T-helper 2 cell treated with Interferon-gamma antibody and Interleukin-4, amounts not matched to agents 100 ng/mL and 5 ng/mL, for 36 hours (primary cell): ENCODE results near the gene INKA1. TPM values are rescaled to one million over a fixed set of nuclear protein-coding genes. Genes with fewer than 3 reads are reported as not detected.
"Not testable (repeated sequence)": the region's sequence is repeated elsewhere in the genome, so short reads cannot be mapped to it uniquely, and the experiment has no call there.

Experiments
- intact Hi-C: fragments of 100-400 bp; cut with micrococcal nuclease; formaldehyde crosslinking; loops from one replicate; pipeline ENCODE4 v1.15.1; 2023
- total RNA-seq: library from RNA; stranded (reverse); gene quantifications from 2 replicates; pipeline ENCODE4 v1.2.3, GENCODE V29; 2022

The INKA1 gene
- total RNA-seq, result 0.41 and 0.82 TPM in 2 replicates

DNA sequence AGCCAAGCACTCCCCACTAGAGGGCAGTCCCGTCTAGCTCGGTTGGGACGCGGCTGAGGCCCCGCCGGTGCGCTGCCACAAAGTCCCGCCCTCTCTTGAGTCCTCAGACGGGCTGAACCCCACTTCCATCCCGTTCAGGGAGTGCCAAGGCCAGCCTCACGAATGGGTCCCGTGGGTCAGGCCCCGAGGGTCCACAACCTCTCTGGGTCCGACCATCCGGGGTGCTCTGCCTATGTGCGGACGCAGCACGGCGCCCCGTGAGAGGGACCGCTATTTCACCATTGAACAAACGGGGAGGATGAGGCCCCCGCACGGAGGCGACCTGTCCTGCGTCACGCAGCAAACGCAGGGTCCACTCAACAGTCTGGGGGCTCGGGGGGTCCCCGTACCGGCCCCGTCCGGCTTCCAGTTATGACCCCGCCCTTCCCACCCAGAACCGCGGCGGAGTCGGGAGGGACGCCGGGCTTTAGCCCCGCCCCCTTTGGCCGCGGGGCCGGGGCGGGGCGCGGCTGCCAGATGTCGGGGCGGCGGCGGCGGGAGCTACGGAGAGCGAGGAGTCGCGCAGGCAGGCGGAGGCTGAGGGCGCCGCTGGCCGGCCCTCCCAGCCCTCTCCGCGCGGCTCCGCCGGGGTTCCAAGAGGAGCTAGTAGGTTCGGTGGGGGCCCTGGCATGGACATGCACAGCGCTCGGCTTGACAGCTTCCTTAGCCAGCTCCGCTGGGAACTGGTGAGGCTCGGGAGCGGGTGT, at the start of gene INKA1:
TSS of gene INKA1 (plus strand) at position 543 of the 746 bp plus-strand sequence. CDS start at position 675, 132 bp downstream.
- intact Hi-C loops, result loop anchor here (1.0 to 2.0 kb wide), 5 partner anchors 17 to 286 kb away; partner anchors contain the start of genes IP6K1 and RBM5

DNA sequence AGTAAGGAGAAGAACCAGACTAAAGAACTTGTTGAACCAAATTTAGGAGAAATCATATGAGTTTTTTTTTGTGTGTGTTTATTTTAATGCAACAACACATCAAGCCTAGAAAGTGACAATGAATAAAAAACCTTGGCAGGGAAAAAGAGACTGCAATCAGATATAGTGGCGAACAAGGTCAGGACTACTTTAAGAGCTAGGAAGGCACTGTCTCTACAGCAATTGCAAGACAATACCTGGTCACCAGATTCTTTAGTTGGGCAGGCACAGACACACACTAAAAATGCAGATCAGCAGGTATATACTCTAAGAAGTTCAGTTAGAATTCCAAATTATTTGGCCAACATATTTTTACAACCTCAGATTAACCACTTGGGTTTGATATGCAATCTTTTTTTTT, 48.5 kb upstream of the INKA1 start:
- intact Hi-C loops, result no loop called here

DNA sequence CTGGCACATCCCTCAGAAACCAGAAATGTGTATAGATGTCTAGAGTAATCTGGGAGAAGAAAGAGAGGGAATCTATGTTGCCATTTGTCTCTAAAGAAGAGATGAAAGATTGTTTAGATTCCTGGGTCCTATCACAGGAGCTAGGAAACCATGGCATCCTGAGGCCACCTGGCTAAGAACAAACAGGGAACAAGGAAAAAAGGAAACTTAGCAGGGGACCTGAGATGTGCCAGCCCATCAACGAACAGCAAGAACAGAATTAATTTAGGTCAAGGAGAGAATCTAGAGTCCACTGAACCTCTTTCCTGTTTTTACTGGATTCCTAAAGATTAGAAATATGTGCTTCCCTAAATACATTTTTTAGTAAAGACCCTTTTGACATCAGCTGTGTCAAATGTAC, 47.0 kb upstream of the INKA1 start:
- intact Hi-C loops, result no loop called here

DNA sequence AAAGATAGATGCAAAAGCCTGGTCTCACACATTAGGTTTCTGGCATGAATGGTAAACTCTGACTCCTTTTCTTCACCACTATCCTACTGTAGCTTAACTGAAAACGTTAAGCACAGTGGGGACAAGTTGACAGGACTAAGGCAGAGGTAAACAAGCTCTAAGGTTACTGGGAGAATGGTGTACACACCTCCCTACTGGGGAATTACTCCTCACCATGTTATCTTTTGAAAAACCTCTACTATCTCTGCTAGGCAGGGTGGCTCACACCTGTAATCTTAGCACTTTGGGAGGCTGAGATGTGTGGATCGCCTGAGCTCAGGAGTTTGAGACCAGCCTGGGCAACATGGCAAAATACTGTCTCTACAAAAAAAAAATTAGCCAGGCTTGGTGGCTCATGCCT, 45.9 kb upstream of the INKA1 start:
- intact Hi-C loops, result no loop called here

DNA sequence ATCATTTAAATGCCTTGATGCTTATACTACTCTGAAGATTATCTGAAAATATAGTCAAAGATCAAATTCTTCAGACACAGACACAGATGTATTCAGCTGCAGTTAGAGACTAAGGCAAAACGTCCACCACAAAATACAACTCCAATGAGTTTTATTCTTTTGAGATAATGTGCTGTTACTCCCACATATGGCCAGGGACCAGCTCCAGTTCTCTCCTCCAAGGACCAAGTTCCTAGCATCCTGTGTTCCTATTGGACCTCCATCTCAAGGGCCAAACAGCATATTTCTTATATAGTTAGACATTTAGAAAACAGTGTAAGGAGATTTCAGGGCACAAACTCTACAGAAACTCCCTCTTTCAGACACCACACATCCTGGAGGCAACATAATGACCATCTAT, 43.8 kb upstream of the INKA1 start:
- intact Hi-C loops, result no loop called here

DNA sequence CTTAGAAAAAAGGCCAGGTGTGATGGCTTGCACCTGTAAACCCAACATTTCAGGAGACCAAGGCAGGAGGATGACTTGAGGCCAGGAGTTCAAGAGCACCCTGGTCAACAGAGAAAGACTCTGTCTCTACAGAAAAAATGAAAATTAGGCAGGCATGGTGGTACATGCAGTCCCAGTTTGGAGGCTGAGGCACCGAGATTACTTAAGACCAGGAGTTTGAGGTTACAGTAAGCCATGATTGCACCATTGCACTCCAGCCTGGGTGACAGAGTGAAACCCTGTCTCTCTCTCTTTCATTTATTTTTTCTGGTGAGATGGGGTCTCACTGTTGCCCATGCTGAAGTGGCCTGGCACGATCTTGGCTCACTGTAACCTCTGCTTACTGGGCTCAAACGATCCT, 41.4 kb upstream of the INKA1 start:
- intact Hi-C loops, result no loop called here

DNA sequence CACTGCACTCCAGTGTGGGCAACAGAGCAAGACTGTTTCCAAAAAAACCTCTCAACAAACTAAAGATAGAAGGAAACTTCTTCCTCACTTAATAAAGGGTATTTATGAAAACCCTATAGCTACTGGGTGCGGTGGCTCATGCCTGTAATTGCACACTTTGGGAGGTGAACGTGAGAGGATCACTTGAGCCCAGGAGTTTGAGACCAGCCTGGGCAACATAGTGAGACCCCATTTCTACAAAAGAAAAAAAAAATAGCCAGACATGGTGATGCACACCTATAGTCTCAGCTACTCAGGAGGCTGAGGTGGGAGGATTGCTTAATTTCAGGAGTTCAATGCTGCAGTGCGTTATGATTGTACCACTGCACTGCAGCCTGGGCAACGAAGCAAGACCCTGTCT, 39.1 kb upstream of the INKA1 start:
- intact Hi-C loops, result no loop called here

DNA sequence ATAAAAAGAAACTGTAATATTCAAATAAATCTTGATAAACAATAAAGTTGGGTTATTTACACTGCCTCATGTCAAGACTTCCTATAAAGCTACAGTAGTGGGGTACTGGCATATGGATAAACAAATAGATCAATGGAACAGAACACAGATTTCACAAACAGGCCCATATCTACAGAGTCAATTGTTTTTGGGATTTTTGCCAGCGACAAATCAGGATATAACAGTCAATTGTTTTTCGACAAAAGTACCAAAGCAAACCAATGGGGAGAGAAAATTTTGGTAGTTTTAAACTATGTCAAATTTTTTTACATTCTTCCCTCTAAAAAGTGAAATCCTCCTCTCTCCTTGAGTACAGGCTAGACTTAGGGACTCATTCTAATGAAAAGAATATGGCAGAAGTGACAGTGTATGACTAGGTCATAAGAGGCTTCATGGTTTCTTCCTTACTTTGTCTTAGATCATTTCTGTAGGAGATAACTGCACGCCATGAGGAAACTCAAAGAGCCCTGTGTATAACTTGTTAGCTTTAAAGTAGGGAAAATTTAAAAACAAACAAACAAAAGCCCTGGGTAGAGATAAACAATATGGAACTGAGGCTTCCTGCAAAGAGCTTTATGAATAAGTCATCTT, 33.7 kb upstream of the INKA1 start:
- intact Hi-C loops, result no loop called here

DNA sequence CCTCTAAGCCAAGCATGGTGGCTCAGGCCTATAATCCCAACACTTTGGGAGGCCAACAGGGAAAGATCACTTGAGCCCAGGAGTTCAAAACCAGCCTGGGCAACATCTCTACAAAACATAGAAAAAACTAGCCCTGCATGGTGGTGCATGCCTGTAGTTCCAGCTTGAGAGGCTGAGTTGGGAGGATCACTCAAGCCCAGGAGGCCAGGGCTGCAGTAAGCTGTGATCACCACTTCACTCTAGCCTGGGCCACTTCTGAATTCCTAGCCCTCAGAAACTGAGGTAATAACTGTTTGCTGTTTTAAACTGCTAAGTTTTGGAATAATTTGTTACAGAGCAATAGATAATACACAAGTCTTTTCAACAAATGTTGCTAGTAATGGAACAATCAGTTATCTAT, 33.1 kb upstream of the INKA1 start:
- intact Hi-C loops, result no loop called here

DNA sequence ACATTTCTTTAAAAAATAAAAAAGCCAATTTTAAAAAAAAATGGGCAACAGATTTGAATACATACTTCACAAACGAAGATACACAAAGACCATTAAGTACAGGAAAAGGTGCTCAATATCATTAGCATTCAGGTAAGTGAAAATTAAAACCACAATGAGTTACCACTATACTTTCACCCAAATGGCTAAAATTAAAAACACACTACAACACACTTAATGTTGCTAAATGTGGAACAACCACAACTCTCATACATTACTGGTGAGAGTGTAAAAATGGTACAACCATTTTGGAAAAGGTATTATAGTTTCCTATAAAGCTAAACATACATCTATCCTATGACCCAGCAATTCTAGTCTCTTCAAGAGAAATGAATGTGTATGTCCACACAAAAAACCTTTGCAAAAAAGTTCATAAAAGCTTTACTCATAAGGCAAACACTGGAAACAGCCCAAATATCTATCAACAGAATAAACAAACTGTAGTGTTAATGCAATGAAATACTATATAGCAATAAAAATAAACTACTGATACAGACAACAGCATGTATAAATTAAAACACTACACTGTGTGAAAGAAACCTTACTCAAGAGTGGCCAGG, 31.6 kb upstream of the INKA1 start:
- intact Hi-C loops, result no loop called here

DNA sequence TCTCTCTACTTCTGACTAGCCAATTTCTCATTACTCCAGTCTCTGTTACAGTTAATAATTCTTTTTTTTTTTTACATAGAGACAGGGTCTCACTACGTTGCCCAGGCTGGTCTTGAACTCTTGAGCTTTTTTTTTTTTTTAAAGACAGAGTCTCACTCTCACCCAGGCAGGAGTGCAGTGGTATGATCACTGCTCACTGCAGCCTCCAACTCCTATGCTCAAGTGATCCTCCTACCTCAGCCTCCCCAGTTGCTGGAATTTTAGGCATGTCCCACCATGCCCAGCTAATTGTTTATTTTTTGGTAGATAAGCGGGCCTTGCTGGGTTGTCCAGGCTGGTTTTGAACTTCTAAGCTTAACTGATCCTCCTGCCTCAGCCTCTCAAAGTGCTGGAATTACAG, 30.4 kb upstream of the INKA1 start:
- intact Hi-C loops, result no loop called here

DNA sequence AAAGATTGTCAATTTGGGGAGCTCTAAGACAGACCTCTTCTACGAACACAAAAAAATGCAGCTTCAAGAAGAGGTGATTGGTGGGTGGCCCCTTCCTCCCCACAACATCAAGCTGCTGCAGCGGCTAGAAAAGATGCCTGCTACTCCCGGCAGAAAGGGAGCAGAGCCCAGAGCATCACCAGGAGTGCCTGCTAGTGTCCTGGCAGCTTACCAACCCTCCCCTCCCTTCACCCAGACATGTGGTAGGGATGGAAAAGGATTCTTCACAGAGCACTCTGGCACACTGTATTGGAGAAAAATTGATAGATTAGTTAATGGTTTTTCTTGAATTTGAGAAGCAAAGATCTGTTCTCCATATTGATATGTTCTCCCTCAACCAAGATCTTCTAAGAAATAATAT, 27.5 kb upstream of the INKA1 start:
- intact Hi-C loops, result no loop called here

DNA sequence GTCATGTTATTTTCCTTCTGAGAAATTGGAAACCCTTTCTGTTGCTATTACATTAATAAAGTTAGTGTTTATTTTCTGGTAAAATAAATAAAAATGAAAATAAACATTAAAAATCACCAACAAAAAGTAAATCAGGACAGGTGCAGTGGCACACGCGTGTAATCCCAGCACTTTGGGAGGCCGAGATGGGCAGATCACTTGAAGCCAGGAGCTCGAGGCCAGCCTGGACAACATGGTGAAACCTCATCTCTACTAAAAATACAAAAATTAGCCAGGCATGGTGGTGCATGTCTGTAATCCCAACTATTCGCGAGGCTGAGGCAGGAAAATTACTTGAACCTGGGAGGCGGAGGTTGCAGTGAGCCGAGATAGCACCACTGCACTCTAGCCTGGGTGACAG, 27.0 kb upstream of the INKA1 start:
- intact Hi-C loops, result not testable (repeated sequence)

DNA sequence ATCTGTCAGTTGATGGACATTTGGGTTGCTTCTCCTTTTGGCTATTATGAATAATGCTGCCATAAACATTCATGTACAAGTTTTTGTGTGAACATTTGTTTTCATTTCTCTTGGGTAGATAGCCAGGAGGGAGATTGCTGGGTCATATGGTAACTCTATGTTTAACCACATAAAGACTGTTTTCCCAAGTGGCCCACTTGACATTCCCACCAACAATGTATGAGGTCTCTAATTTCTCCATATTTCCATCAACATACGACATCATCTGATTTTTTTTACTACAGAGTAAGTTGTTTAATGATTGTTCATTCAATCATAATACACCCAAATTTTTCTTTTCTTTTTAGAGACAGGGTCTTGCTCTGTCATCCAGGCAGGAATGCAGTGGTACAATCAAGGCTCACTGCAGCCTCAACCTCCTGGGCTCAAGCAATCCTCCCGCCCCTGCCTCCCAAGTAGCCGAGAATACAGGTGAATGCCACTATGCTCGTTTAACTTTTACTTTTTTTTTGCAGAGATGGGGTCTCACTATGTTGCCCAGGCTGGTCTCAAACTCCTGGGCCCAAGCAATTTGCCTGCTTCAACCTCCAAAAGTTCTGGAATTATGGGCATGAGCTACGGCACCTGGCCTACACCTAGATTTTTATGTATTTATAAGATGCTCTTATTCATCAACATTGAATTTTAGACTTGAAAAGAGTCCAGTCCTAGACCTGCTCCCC, 23.5 kb upstream of the INKA1 start:
- intact Hi-C loops, result no loop called here

DNA sequence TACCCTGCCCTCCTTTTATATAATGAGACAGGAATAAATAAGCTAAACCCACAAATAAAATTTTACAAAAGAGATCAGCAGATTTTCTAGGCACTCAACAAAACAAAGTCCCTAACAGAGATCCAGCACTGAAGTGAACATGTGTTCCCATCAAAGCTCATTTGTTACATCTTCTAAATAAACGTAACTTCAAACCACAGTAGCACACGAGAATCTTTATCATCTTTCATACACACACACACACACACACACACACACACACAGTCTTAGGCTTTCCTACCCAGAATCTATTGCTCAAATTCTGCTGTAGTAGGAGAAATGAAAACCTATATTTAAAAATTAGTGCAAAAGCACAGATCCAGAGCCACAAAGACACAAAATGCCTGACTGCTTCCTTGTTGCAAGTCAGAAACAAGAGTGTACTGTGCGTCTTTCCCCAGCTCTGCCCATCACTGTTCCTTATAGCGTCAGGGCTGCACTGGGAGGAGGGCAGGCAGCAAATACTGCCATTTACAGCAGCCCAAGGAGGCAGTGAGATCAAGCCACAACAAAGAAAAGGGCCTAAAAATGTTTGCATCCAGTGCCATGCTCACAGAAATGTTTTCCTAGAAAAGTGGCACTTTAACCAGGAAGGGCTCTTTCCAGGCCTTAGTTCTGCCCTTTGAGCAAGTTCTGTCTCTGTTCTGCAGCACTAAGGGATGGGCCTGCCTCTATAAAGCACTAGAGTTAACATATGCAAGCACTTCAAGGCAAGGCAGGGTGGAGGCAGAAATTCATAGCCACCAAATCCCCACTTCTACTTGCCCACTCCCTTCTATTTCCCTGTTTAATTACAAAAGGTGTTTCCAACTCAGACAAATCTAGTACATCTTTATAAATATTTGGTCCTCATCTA, 22.7 kb upstream of the INKA1 start:
- intact Hi-C loops, result no loop called here

DNA sequence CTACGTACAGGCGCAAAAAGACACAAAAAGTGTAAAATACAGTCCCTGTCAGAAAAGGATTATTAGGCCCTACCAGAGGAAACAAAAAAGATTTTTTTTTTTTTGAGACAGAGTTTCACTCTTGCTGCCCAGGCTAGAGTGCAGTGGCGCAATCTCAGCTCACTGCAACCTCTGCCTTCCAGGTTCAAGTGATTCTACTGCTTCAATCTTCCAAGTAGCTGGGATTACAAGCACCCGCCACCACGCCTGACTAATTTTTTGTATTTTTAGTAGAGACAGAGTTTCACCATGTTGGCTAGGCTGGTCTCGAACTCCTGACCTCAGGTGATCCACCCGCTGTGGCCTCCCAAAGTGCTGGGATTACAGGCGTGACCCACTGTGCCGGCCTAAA, 22.1 kb upstream of the INKA1 start:
- intact Hi-C loops, result not testable (repeated sequence)

DNA sequence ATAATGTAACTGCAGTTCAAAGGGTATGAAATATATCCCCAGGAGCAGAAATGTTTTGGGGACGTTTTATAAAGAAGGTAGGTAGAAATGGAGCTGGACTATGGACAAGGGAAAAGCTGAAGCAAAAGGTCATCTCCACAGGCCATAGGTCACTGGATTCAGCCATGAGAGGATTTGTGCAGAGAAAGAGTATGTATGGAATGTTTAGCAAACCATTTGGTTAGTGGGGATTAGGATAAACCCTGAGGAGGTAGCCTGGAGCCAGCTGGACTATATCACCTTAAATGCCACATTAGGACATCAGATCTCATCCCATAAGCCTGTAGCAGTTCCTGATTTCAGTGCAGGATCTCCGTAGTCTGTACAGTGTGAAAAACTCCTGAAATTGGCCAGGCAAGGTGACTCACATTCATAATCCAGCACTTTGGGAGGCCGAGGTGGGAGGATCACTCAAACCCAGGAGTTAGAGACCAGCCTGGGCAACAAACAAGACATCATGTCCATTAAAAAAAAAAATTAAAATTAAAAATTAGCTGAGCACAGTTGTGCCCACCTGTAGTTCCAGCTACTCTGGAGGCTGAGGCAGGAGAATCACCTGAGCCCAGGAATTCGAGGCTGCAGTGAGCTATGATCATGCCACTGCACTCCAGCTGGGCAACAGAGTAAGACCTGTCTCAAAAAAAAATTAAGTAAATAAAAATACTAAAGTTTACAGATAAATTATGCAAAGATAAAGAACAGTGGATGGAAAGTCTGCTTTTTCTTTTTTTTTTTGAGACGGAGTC, 21.5 kb upstream of the INKA1 start:
- intact Hi-C loops, result no loop called here

DNA sequence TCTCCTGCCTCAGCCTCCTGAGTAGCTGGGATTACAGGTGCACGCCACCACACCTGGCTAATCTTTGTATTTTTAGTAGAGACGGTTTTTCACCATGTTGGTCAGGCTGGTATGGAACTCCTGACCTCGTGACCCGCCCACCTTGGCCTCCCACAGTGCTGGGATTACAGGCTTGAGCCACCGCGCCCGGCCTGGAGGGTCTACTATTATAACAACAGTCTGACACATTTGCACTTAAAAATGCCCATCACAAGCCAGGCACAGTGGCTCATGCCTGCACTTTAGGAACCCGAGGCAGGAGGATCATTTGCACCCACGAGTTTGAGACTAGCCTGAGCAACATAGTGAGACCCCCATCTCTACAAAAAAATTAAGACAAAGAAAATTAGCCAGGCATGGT, 20.8 kb upstream of the INKA1 start:
- intact Hi-C loops, result not testable (repeated sequence)

DNA sequence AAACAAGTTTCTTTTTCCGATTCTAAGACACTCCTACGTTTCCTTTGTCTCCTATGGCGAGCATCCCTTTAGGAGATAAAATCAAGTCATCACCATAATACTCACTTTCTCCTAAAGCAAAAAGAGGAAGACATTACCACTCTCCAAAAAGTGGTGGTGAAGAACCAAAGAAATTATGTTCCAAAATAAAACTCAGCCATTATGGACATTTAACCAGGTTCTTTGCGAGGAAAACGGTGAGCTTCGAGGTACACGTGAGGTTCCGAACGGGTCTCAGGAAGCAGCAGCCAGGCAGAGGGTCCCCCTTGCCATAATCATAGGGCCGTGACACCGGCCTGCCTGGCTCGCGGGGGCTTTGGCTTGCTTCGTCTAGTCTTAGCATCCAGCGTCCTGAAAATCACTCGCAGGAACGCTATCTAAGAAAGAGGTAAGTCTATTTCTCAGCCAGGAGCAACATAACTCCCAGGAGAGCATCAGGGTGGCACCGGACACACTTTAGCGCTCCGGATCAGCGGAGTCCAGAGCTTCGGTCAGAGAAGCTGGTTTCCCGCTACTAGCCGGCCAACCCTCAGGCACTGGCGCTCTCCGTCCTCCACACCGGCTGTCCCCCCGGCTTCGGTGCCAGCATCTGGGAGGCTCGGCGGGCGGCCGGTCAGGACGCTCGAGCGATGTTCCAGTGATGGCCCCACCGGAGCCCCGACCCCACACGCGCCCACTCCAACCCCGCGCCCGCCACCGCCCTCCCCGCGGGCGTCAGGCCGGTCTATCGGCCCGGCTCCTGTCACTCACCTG, 17.3 kb upstream of the INKA1 start:
- intact Hi-C loops, result loop anchor here (1.0 to 5.0 kb wide), 4 partner anchors 17 to 154 kb away; partner anchors contain the start of gene TRAIP
